Mammary epithelial cell (primary cell): Measurements from ENCODE around the gene KRTAP19-1.

Experiments
- EZH2 ChIP-seq: IDR thresholded peaks from 2 replicates; pipeline ENCODE4 v1.6.1; 2012; ENCODE audit warnings: low read length, inconsistent platforms, borderline replicate concordance
- TF ChIP-seq, protein P1 (sequence below), 2 donors: IDR thresholded peaks in 1 of 2; conservative IDR thresholded peaks in 1 of 2; 2 replicates each; pipeline ENCODE4 v1.5.1; 2011 to 2012; ENCODE audit warnings: inconsistent platforms in 2 of 2, low read length in 2 of 2, mild to moderate bottlenecking in 2 of 2, control low read depth in 1 of 2, low read depth in 1 of 2; ENCODE audit not compliant: insufficient read depth in 1 of 2; ENCODE audit errors: extremely low read depth in 1 of 2

DNA sequence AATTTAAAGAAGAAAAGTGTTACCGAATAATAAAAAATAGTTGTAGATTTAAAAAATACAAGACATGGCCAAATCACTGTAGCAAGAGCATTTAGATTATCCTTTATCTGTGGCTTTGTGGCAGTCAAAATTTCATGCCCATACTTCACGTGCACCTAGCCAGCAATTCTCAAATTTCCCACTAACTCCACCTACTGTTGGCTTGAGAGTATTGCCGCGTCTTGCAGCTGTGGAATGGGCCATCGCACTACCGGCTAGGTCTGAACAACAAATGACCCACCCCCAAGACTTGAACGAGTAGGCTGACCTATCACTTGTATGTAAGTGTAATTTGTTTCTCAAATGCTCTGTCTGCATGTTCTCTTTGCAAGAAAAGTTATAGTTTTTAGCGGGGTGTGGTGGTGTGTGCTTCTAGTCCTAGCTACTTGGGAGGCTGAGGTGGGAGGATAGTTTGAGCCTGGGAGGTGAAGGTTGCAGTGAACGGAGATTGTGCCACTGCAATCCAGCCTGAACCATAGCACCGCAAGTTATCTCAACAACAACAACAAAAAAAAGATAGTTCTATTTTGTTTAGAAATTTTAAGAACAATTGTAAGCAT lies 46.0 kb downstream of the KRTAP19-1 start:
- TF ChIP-seq, protein P1, sequence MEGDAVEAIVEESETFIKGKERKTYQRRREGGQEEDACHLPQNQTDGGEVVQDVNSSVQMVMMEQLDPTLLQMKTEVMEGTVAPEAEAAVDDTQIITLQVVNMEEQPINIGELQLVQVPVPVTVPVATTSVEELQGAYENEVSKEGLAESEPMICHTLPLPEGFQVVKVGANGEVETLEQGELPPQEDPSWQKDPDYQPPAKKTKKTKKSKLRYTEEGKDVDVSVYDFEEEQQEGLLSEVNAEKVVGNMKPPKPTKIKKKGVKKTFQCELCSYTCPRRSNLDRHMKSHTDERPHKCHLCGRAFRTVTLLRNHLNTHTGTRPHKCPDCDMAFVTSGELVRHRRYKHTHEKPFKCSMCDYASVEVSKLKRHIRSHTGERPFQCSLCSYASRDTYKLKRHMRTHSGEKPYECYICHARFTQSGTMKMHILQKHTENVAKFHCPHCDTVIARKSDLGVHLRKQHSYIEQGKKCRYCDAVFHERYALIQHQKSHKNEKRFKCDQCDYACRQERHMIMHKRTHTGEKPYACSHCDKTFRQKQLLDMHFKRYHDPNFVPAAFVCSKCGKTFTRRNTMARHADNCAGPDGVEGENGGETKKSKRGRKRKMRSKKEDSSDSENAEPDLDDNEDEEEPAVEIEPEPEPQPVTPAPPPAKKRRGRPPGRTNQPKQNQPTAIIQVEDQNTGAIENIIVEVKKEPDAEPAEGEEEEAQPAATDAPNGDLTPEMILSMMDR (conservative IDR thresholded peaks at IDR 0.05 in 1 of 2, IDR thresholded peaks at IDR 0.05 in 1 of 2; ENCODE audit: extremely low read depth in 1 of 2, insufficient read depth in 1 of 2, low read depth in 1 of 2, low read length in 2 of 2), result peak; percentile 74 to 79
- TF ChIP-seq EZH2, result no peak
